Activated CD4-positive, CD25-positive, alpha-beta regulatory T cell (primary cell): ENCODE measurements around the gene GRM4.

ENCODE experiments used
- DNase-seq, 4 experiments: peaks; one replicate each; lab custom pipeline; 2025; lab: John Stamatoyannopoulos, UW

Gene GRM4

DNA sequence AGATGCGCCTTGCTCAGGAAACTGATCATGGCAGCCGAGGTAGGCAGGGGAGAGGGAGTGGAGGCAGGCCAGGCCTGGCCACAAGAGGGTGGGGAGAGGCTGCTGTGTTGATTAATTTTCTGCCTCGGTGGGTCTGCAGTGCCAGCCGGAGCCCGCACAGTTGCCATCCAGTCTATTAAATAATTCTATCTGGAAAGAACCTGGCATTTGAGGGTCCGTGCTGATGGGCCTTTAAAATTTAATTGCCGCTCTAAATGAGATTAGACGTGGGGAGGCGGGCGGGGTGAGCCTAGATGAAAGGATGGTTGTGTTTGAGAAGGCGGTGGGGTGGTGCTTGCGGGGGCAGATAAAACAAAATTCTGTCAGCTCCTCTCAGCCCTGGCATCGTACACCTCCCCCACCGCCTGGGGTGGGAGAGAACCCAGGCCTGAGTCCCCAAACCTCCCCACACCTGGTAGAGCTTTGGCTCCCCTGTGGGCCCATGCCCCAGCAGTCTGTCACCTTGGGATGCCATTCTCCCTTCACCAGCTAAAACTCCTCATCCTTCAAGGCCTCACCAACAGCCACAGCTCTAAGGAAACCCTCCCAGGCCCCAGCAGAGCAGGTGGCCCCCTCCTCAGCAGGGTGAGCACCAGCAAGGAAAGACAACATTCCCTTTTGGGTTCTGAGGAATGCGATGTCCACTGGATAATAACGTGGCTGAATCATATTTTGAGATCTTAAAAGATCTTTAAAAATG is 167.3 kb downstream of the GRM4 start:
- no peak for DNase-seq

- DNase-seq = no peak
Measured at GRCh38 chr6:33977606-33978411, 168.1 kb downstream of the GRM4 start.

DNA sequence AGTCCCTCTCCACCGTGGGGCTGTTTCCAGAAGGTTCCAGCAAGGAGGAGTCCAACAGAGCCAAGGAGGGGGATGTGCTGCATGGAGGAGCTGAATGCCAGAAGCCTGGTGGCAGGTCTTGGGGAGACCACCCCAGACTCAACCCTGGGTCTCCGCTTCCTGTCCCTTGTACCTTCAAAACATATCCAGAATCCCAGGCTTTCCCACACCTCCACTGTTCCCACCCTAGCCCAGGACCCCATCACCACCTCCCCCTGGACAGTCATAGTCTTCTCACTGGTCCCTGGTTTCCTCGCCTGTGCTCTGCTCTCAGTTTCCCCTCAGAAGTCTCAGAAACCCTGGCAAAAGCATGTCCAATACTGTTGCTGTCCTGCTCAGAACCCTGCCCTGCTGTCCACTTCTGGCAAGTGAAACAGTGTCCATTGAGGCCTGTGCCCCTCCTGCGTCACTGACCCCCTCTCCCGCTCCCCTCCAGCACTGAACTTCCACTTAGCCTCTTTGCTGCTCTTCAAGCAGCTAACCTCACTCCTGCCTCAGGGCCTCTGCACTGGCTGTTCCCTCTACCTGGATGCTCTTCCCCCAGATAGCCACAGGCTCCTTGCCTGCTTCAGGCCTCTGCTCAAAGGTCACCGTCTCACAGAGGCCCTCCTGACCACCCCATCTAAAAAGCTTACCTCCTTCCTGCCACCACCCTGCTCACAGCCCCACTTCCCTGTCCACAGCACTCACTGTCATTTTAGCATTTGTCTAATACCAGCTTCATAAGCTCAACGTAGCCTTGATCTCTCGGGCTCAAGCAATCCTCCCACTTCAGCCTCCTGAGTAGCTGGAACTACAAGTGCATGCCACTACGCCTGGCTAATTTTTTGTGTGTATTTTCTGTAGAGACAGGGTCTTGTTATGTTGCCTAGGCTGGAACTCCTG is 169.2 kb downstream of the GRM4 start:
- no peak for DNase-seq

DNA sequence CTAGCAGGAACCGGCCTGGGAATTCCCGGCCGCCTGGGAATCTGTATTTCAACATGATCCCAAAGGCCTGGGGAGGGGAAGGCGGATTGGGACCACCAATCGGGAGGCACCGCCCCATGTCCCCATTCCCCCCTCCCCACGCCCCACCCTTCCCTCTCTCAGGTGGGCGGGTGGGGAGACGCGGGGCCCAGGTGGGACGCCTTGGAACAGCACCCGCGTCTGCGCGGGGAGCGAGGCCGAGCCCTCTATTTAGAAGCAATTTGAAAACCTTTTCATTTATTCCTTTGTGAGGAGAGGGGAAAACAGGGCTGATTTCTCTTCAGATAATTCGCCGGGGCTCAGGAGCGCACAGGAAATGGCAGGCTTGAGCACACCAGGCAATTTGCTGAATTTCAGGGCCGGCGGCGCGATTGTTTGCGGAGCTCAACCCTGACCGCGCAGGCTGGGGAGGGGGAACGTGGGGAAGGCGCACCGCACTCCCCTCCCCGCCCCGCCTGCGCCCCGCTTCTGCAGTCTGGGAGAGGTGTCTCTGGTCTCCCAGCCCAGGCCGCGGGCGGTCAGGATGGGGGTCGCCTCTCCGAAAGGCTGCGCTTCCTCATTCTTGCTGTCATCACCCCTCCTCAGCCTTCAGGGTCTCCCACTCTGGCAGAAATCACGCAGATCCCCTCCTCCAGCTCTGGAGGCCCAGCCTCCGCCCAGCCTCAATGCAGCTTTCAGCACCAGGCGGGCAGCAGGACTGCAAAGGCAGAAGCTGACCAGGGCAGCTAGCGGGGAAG is 170.0 kb downstream of the GRM4 start:
- DNase-seq = no peak

- DNase-seq = no peak
Measured at GRCh38 chr6:33974471-33974870, 171.4 kb downstream of the GRM4 start.

GRCh38 chr6:33974030-33974429 is 171.9 kb downstream of the GRM4 start:
- no peak for DNase-seq

- no peak for DNase-seq
Measured at GRCh38 chr6:33971580-33971979, 174.3 kb downstream of the GRM4 start.
